ENCODE measurements around the gene INPP5E.
A peak's percentile ranks its signal among the peaks of the same experiment; 100 is the strongest.

Gene INPP5E

GRCh38 chr9:136482793-136483588 is 43.3 kb upstream of the INPP5E start, which contains the start of gene SEC16A:
Gene SEC16A (minus strand): TSS chr9:136483040. CDS start chr9:136477615, 5,425 bp downstream.
- H3K27ac ChIP-seq (ENCODE audit: low read depth, low read length) = peak within 1 kb of the TSS; percentile 100
- no peaks in the 10 kb centered on the region for H3K27me3 ChIP-seq (ENCODE audit: control insufficient read depth, insufficient read depth, low read length)
- H3K4me3 ChIP-seq (ENCODE audit: low read depth, low read length) = peak within 1 kb of the TSS; percentile 99
- peaks cover 8% of the 10 kb centered on the region for H3K36me3 ChIP-seq (ENCODE audit: control insufficient read depth, insufficient read depth, low read length)
- H3K9ac ChIP-seq (ENCODE audit: low read depth, low read length) = peak within 1 kb of the TSS; percentile 98
- no peaks in the 10 kb centered on the region for H3K9me3 ChIP-seq (ENCODE audit: control insufficient read depth, insufficient read depth, low read length)
- H3K4me1 ChIP-seq (ENCODE audit: control insufficient read depth, insufficient read depth, low read length) = peaks cover 7% of the 10 kb centered on the region

GRCh38 chr9:136482046-136482792 is 42.6 kb upstream of the INPP5E start:
- H3K27me3 ChIP-seq (ENCODE audit: control insufficient read depth, insufficient read depth, low read length) = no peaks in the 10 kb centered on the region
- H3K4me3 ChIP-seq (ENCODE audit: low read depth, low read length) = peak overlapping the region; percentile 97
- H3K9me3 ChIP-seq (ENCODE audit: control insufficient read depth, insufficient read depth, low read length) = no peaks in the 10 kb centered on the region
- H3K9ac ChIP-seq (ENCODE audit: low read depth, low read length) = peak overlapping the region; percentile 95
- peak overlapping the region; percentile 94 for H3K27ac ChIP-seq (ENCODE audit: low read depth, low read length)
- peaks cover 16% of the 10 kb centered on the region for H3K36me3 ChIP-seq (ENCODE audit: control insufficient read depth, insufficient read depth, low read length)
- H3K4me1 ChIP-seq (ENCODE audit: control insufficient read depth, insufficient read depth, low read length) = peaks cover 7% of the 10 kb centered on the region

GRCh38 chr9:136481558-136481957 is 41.9 kb upstream of the INPP5E start:
- peak overlapping the region; percentile 94 for H3K27ac ChIP-seq (ENCODE audit: low read depth, low read length)
- peak overlapping the region; percentile 95; the same call in 1 of the 2 replicates for H3K9ac ChIP-seq (ENCODE audit: low read depth, low read length)
- H3K4me3 ChIP-seq (ENCODE audit: low read depth, low read length) = peak overlapping the region; percentile 97
- no peaks in the 10 kb centered on the region for H3K27me3 ChIP-seq (ENCODE audit: control insufficient read depth, insufficient read depth, low read length)
- no peaks in the 10 kb centered on the region for H3K9me3 ChIP-seq (ENCODE audit: control insufficient read depth, insufficient read depth, low read length)
- H3K4me1 ChIP-seq (ENCODE audit: control insufficient read depth, insufficient read depth, low read length) = peaks cover 7% of the 10 kb centered on the region
- H3K36me3 ChIP-seq (ENCODE audit: control insufficient read depth, insufficient read depth, low read length) = peaks cover 23% of the 10 kb centered on the region

GRCh38 chr9:136476369-136477150 is 36.9 kb upstream of the INPP5E start:
- Histone ChIP-seq H3K36me3 (ENCODE audit: control insufficient read depth, insufficient read depth, low read length) (peaks cover 73% of the 10 kb centered on the region), H3K27ac (ENCODE audit: low read depth, low read length) (no peak overlapping the region), H3K4me1 (ENCODE audit: control insufficient read depth, insufficient read depth, low read length) (peaks cover 3% of the 10 kb centered on the region), H3K4me3 (ENCODE audit: low read depth, low read length) (no peak overlapping the region), H3K9me3 (ENCODE audit: control insufficient read depth, insufficient read depth, low read length) (no peaks in the 10 kb centered on the region), H3K27me3 (ENCODE audit: control insufficient read depth, insufficient read depth, low read length) (no peaks in the 10 kb centered on the region), H3K9ac (ENCODE audit: low read depth, low read length) (no peak overlapping the region)

- no peak overlapping the region for H3K27ac ChIP-seq (ENCODE audit: low read depth, low read length)
- H3K9ac ChIP-seq (ENCODE audit: low read depth, low read length) = no peak overlapping the region
- no peaks in the 10 kb centered on the region for H3K4me1 ChIP-seq (ENCODE audit: control insufficient read depth, insufficient read depth, low read length)
- no peaks in the 10 kb centered on the region for H3K9me3 ChIP-seq (ENCODE audit: control insufficient read depth, insufficient read depth, low read length)
- no peak overlapping the region for H3K4me3 ChIP-seq (ENCODE audit: low read depth, low read length)
- no peaks in the 10 kb centered on the region for H3K27me3 ChIP-seq (ENCODE audit: control insufficient read depth, insufficient read depth, low read length)
- peaks cover 86% of the 10 kb centered on the region for H3K36me3 ChIP-seq (ENCODE audit: control insufficient read depth, insufficient read depth, low read length)
Measured at GRCh38 chr9:136474974-136475865, 35.6 kb upstream of the INPP5E start.

- Histone ChIP-seq H3K9me3 (ENCODE audit: control insufficient read depth, insufficient read depth, low read length) (no peaks in the 10 kb centered on the region), H3K36me3 (ENCODE audit: control insufficient read depth, insufficient read depth, low read length) (peaks cover 97% of the 10 kb centered on the region), H3K27me3 (ENCODE audit: control insufficient read depth, insufficient read depth, low read length) (no peaks in the 10 kb centered on the region), H3K9ac (ENCODE audit: low read depth, low read length) (no peak overlapping the region), H3K27ac (ENCODE audit: low read depth, low read length) (no peak overlapping the region), H3K4me1 (ENCODE audit: control insufficient read depth, insufficient read depth, low read length) (no peaks in the 10 kb centered on the region), H3K4me3 (ENCODE audit: low read depth, low read length) (no peak overlapping the region)
Measured at GRCh38 chr9:136474021-136474640, 34.5 kb upstream of the INPP5E start.

GRCh38 chr9:136473354-136473721 is 33.7 kb upstream of the INPP5E start:
- Histone ChIP-seq H3K9ac (ENCODE audit: low read depth, low read length) (no peak overlapping the region), H3K4me3 (ENCODE audit: low read depth, low read length) (no peak overlapping the region), H3K27ac (ENCODE audit: low read depth, low read length) (no peak overlapping the region), H3K27me3 (ENCODE audit: control insufficient read depth, insufficient read depth, low read length) (no peaks in the 10 kb centered on the region), H3K9me3 (ENCODE audit: control insufficient read depth, insufficient read depth, low read length) (no peaks in the 10 kb centered on the region), H3K4me1 (ENCODE audit: control insufficient read depth, insufficient read depth, low read length) (no peaks in the 10 kb centered on the region), H3K36me3 (ENCODE audit: control insufficient read depth, insufficient read depth, low read length) (peaks cover 99% of the 10 kb centered on the region)

- H3K9ac ChIP-seq (ENCODE audit: low read depth, low read length) = no peak overlapping the region
- H3K27me3 ChIP-seq (ENCODE audit: control insufficient read depth, insufficient read depth, low read length) = no peaks in the 10 kb centered on the region
- no peak overlapping the region for H3K27ac ChIP-seq (ENCODE audit: low read depth, low read length)
- H3K36me3 ChIP-seq (ENCODE audit: control insufficient read depth, insufficient read depth, low read length) = peaks cover 100% of the 10 kb centered on the region
- no peaks in the 10 kb centered on the region for H3K4me1 ChIP-seq (ENCODE audit: control insufficient read depth, insufficient read depth, low read length)
- no peaks in the 10 kb centered on the region for H3K9me3 ChIP-seq (ENCODE audit: control insufficient read depth, insufficient read depth, low read length)
- H3K4me3 ChIP-seq (ENCODE audit: low read depth, low read length) = no peak overlapping the region
Measured at GRCh38 chr9:136472640-136473353, 33.2 kb upstream of the INPP5E start.

GRCh38 chr9:136471802-136472487 is 32.3 kb upstream of the INPP5E start:
- Histone ChIP-seq H3K36me3 (ENCODE audit: control insufficient read depth, insufficient read depth, low read length) (peaks cover 100% of the 10 kb centered on the region), H3K9ac (ENCODE audit: low read depth, low read length) (no peak overlapping the region), H3K4me1 (ENCODE audit: control insufficient read depth, insufficient read depth, low read length) (no peaks in the 10 kb centered on the region), H3K4me3 (ENCODE audit: low read depth, low read length) (no peak overlapping the region), H3K9me3 (ENCODE audit: control insufficient read depth, insufficient read depth, low read length) (no peaks in the 10 kb centered on the region), H3K27ac (ENCODE audit: low read depth, low read length) (no peak overlapping the region), H3K27me3 (ENCODE audit: control insufficient read depth, insufficient read depth, low read length) (no peaks in the 10 kb centered on the region)

Measured in HUES48 (cell line).